Uterus (tissue), 4 donors: ENCODE measurements around the gene NDUFA11. TPM values are rescaled to one million over a fixed set of nuclear protein-coding genes. Genes with fewer than 3 reads are reported as not detected.
"Not testable (repeated sequence)": the region's sequence is repeated elsewhere in the genome, so short reads cannot be mapped to it uniquely, and the experiment has no call there.

Experiments
- DNase-seq, 2 donors: peaks; one replicate each; pipeline ENCODE4 v3.0.0-alpha.2; 2019 to 2020
- H3K27ac ChIP-seq, 2 donors: fragments of 200-600 bp; sonication (generic); 1 replicate in 1 of 2; 2 replicates in 1 of 2; pipeline ENCODE4 v1.5.1; 2016 to 2018
- H3K27me3 ChIP-seq, 2 donors: fragments of 200-600 bp; sonication (generic); one replicate each; pipeline ENCODE4 v1.5.1; 2018 to 2019; ENCODE audit warnings: control low read depth in 1 of 2
- H3K36me3 ChIP-seq, 2 donors: fragments of 200-600 bp; sonication (generic); one replicate each; pipeline ENCODE4 v1.5.1; 2019; ENCODE audit warnings: control low read depth in 1 of 2
- H3K4me1 ChIP-seq, 2 donors: fragments of 200-600 bp; sonication (generic); one replicate each; pipeline ENCODE4 v1.5.1; 2018 to 2019; ENCODE audit warnings: control low read depth in 1 of 2
- H3K4me3 ChIP-seq, 2 donors: fragments of 200-600 bp; sonication (generic); 1 replicate in 1 of 2; 2 replicates in 1 of 2; pipeline ENCODE4 v1.5.1; 2018 to 2019; ENCODE audit warnings: mild to moderate bottlenecking in 1 of 2
- H3K9me3 ChIP-seq, 2 donors: fragments of 200-600 bp; sonication (generic); one replicate each; pipeline ENCODE4 v1.5.1; 2019; ENCODE audit warnings: control low read depth in 1 of 2
- CTCF ChIP-seq, 4 experiments: fragments of 200-600 bp in 2 of 4; fragments of 450-650 bp in 2 of 4; sonication (generic) in 2 of 4; IDR thresholded peaks; one replicate each; pipeline ENCODE4 v1.5.1; 2016 to 2019; ENCODE audit warnings: antibody characterized with exemption in 4 of 4, mild to moderate bottlenecking in 2 of 4, moderate library complexity in 1 of 4
- POLR2A ChIP-seq, 2 donors: fragments of 450-650 bp; IDR thresholded peaks; one replicate each; pipeline ENCODE4 v1.6.1; 2016; ENCODE audit warnings: antibody characterized with exemption in 2 of 2, mild to moderate bottlenecking in 1 of 2, moderate library complexity in 1 of 2
- intact Hi-C: fragments of 100-400 bp; cut with DNase I; formaldehyde crosslinking; loops from one replicate; pipeline ENCODE4 v1.15.1; 2023; ENCODE audit warnings: low total_unique reads
- total RNA-seq, 4 donors: library from RNA; depleted of rRNA in 3 of 4; stranded (reverse); fragments of >200 nt in 3 of 4; gene quantifications; one replicate each; pipeline versions ENCODE4 v1.1.0 to v1.2.4, GENCODE V29; 2014 to 2023
- donor health status: DM: yes; HTN: yes; CAD: no.

Gene NDUFA11
- total RNA-seq, 4 donors from 2014 or later = 68.7 to 261 (median 150) TPM

- Histone ChIP-seq H3K4me1 (peaks cover 0 to 4% of the 10 kb centered on the region in 2 donors), H3K4me3 (no peak overlapping the region)
Measured at GRCh38 chr19:5881543-5882299, 21.9 kb downstream of the NDUFA11 start.

GRCh38 chr19:5880604-5881078 is 22.9 kb downstream of the NDUFA11 start:
- DNase-seq = peak; percentile 41 to 51
- H3K27ac ChIP-seq = no peak overlapping the region
- TF ChIP-seq POLR2A (IDR thresholded peaks at IDR 0.05) (no peak), CTCF (IDR thresholded peaks at IDR 0.05) (no peak)
- intact Hi-C loops = no loop called here
- no peaks in the 10 kb centered on the region for H3K27me3 ChIP-seq
- peaks cover 0 to 4% of the 10 kb centered on the region in 2 donors for H3K4me1 ChIP-seq
- H3K4me3 ChIP-seq = no peak overlapping the region
- no peaks in the 10 kb centered on the region for H3K9me3 ChIP-seq
- no peaks in the 10 kb centered on the region for H3K36me3 ChIP-seq

More at GRCh38 chr19:5881543-5882299, 21.9 kb downstream of the NDUFA11 start:
- Histone ChIP-seq H3K27ac (no peak overlapping the region), H3K36me3 (no peaks in the 10 kb centered on the region), H3K9me3 (no peaks in the 10 kb centered on the region), H3K27me3 (no peaks in the 10 kb centered on the region)
- no peak for TF ChIP-seq POLR2A (IDR thresholded peaks at IDR 0.05)
- TF ChIP-seq CTCF (IDR thresholded peaks at IDR 0.05) = no peak
- DNase-seq = no peak
- intact Hi-C loops = no loop called here

- intact Hi-C loops = no loop called here
- H3K36me3 ChIP-seq = no peaks in the 10 kb centered on the region
- peaks cover 0 to 4% of the 10 kb centered on the region in 2 donors for H3K4me1 ChIP-seq
- H3K27me3 ChIP-seq = no peaks in the 10 kb centered on the region
- no peaks in the 10 kb centered on the region for H3K9me3 ChIP-seq
- H3K27ac ChIP-seq = no peak overlapping the region
- no peak for TF ChIP-seq POLR2A (IDR thresholded peaks at IDR 0.05)
- TF ChIP-seq CTCF (IDR thresholded peaks at IDR 0.05) = no peak
- DNase-seq = no peak
- no peak overlapping the region for H3K4me3 ChIP-seq
Measured at GRCh38 chr19:5880196-5880595, 23.4 kb downstream of the NDUFA11 start.

GRCh38 chr19:5877882-5878281 is 25.7 kb downstream of the NDUFA11 start:
- H3K27me3 ChIP-seq = no peaks in the 10 kb centered on the region
- TF ChIP-seq POLR2A (IDR thresholded peaks at IDR 0.05) (no peak), CTCF (IDR thresholded peaks at IDR 0.05) (no peak)
- intact Hi-C loops = no loop called here
- peaks cover 0 to 4% of the 10 kb centered on the region in 2 donors for H3K4me1 ChIP-seq
- no peak overlapping the region for H3K27ac ChIP-seq
- no peak overlapping the region for H3K4me3 ChIP-seq
- no peaks in the 10 kb centered on the region for H3K9me3 ChIP-seq
- no peak for DNase-seq
- H3K36me3 ChIP-seq = no peaks in the 10 kb centered on the region

GRCh38 chr19:5877427-5877826 is 26.2 kb downstream of the NDUFA11 start:
- Histone ChIP-seq H3K4me3 (no peak overlapping the region), H3K36me3 (no peaks in the 10 kb centered on the region), H3K27me3 (no peaks in the 10 kb centered on the region), H3K27ac (no peak overlapping the region), H3K4me1 (peaks cover 0 to 4% of the 10 kb centered on the region in 2 donors), H3K9me3 (no peaks in the 10 kb centered on the region)
- no peak for DNase-seq
- intact Hi-C loops = no loop called here
- no peak for TF ChIP-seq CTCF (IDR thresholded peaks at IDR 0.05)
- no peak for TF ChIP-seq POLR2A (IDR thresholded peaks at IDR 0.05)

GRCh38 chr19:5874496-5874895 is 29.1 kb downstream of the NDUFA11 start:
- H3K4me3 ChIP-seq, H3K27ac ChIP-seq, H3K4me1 ChIP-seq, H3K36me3 ChIP-seq, intact Hi-C loops, DNase-seq, H3K27me3 ChIP-seq, H3K9me3 ChIP-seq: not testable (repeated sequence)
